ENCODE measurements around the gene MEIS3. TPM values are rescaled to one million over a fixed set of nuclear protein-coding genes. Genes with fewer than 3 reads are reported as not detected.

The MEIS3 gene
- total and polyA plus RNA-seq, 9 of the 15 experiments (the other 6 are each of a cell fraction or from before 2014, with no cell fraction given), result 0.06 to 0.80 (median 0.25) TPM; not detected in 1

DNA sequence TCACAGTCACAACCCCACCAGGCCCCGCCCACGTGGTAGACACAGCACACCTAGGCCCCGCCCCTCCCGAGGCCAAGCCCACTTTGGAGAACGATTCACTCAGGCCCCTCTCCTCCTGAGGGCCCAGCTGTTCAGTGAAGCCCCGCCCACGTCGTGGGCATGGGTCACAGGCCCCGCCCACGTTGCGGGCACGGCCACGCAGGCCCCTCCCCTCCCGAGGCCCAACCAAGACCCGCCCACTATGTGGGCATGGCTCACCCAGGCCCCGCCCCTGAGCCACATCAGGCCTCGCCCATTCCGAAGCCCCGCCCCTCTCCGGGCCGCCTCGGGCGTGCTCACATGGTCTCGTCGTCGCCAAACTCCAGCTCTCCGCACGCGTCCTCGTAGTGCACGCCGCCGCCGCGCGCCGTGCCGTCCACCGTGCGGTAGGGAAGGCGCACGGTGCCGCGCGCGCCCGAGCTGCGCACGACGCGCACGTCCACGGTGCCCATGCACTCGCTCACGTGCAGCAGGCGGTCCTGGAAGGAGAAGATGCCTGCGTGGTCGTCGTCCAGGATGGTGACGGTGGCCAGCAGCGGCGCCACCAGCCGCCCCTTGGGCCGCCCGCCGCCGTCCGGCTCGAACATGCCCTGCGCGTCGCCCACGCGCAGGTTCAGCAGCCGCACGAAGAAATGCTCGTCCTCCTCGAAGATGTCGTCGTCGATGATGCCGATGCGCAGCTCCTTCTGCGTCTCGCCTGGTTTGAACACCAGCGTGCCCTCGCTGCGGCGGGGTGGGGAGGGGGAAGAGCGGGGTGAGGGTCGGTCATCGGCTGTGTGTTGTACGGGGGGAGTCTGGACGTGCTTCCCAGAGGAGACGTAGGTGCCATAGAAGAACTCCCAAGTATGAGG lies 28.4 kb upstream of the MEIS3 start (continued):
- TF ChIP-seq CEBPG (CRISPR knock-in tag; IDR thresholded peaks at IDR 0.05), result peak; percentile 54; the same call in 1 of the 2 replicates
- TF ChIP-seq CEBPG (tag; conservative IDR thresholded peaks at IDR 0.05 in 1 of 2, IDR thresholded peaks at IDR 0.05 in 1 of 2), result no peak
- TF ChIP-seq GABPB2 (CRISPR knock-in tag; conservative IDR thresholded peaks at IDR 0.05), result no peak
- peak; percentile 79; the same call in 1 of the 2 replicates for TF ChIP-seq KAT7 (CRISPR knock-in tag; IDR thresholded peaks at IDR 0.05; ENCODE audit: borderline replicate concordance)
- peak; percentile 68 for TF ChIP-seq CREM (IDR thresholded peaks at IDR 0.05; ENCODE audit: low read depth)
- TF ChIP-seq SPI1 (IDR thresholded peaks at IDR 0.05; ENCODE audit: borderline replicate concordance, low read depth, low read length), result no peak
- TF ChIP-seq, protein P1, sequence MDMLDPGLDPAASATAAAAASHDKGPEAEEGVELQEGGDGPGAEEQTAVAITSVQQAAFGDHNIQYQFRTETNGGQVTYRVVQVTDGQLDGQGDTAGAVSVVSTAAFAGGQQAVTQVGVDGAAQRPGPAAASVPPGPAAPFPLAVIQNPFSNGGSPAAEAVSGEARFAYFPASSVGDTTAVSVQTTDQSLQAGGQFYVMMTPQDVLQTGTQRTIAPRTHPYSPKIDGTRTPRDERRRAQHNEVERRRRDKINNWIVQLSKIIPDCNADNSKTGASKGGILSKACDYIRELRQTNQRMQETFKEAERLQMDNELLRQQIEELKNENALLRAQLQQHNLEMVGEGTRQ (CRISPR knock-in tag; IDR thresholded peaks at IDR 0.05), result peak; percentile 64
- TF ChIP-seq RBM39 (optimal IDR thresholded peaks at IDR 0.05; ENCODE audit: low read depth, low read length), result no peak
- TF ChIP-seq PHF8 (IDR thresholded peaks at IDR 0.05; ENCODE audit: borderline replicate concordance, low read length), result peak; percentile 16; the same call in 1 of the 2 replicates
- TF ChIP-seq ZBTB1 (CRISPR knock-in tag; IDR thresholded peaks at IDR 0.05; ENCODE audit: borderline replicate concordance, low read depth), result peak; percentile 61; the same call in 1 of the 2 replicates
- peak; percentile 91 for TF ChIP-seq EGR1 (conservative IDR thresholded peaks at IDR 0.05)
- no peak for TF ChIP-seq RBM22 (IDR thresholded peaks at IDR 0.05; ENCODE audit: low read depth, low read length, poor library complexity, severe bottlenecking)
- TF ChIP-seq ESRRA (IDR thresholded peaks at IDR 0.05; ENCODE audit: borderline replicate concordance, low read depth), result peak; percentile 8; the same call in 1 of the 2 replicates
- no peak for TF ChIP-seq LCOR (CRISPR knock-in tag; IDR thresholded peaks at IDR 0.05)
- TF ChIP-seq STAG1 (CRISPR knock-in tag; IDR thresholded peaks at IDR 0.05; ENCODE audit: borderline replicate concordance), result 0 out of 2 replicates have a peak, but pooled peaks have one; percentile 5
- TF ChIP-seq, protein P2, sequence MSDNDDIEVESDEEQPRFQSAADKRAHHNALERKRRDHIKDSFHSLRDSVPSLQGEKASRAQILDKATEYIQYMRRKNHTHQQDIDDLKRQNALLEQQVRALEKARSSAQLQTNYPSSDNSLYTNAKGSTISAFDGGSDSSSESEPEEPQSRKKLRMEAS (CRISPR knock-in tag; IDR thresholded peaks at IDR 0.05), result peak; percentile 100
- TF ChIP-seq, protein P3, sequence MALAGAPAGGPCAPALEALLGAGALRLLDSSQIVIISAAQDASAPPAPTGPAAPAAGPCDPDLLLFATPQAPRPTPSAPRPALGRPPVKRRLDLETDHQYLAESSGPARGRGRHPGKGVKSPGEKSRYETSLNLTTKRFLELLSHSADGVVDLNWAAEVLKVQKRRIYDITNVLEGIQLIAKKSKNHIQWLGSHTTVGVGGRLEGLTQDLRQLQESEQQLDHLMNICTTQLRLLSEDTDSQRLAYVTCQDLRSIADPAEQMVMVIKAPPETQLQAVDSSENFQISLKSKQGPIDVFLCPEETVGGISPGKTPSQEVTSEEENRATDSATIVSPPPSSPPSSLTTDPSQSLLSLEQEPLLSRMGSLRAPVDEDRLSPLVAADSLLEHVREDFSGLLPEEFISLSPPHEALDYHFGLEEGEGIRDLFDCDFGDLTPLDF (CRISPR knock-in tag; IDR thresholded peaks at IDR 0.05), result 0 out of 2 replicates have a peak, but pooled peaks have one; percentile 67
- TF ChIP-seq, protein P4, sequence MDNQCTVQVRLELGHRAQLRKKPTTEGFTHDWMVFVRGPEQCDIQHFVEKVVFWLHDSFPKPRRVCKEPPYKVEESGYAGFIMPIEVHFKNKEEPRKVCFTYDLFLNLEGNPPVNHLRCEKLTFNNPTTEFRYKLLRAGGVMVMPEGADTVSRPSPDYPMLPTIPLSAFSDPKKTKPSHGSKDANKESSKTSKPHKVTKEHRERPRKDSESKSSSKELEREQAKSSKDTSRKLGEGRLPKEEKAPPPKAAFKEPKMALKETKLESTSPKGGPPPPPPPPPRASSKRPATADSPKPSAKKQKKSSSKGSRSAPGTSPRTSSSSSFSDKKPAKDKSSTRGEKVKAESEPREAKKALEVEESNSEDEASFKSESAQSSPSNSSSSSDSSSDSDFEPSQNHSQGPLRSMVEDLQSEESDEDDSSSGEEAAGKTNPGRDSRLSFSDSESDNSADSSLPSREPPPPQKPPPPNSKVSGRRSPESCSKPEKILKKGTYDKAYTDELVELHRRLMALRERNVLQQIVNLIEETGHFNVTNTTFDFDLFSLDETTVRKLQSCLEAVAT (IDR thresholded peaks at IDR 0.05), result 0 out of 4 replicates have a peak, but pooled peaks of 1 of the 2 experiments have one; percentile 1
